Femur (tissue), 1 donor: ENCODE data around the gene TUBGCP4.
"Not testable (repeated sequence)": the region's sequence is repeated elsewhere in the genome, so short reads cannot be mapped to it uniquely, and the experiment has no call there.

Experiments
- DNase-seq: peaks from one replicate; pipeline ENCODE4 v3.0.0-alpha.2; 2017

TUBGCP4 gene, protein sequence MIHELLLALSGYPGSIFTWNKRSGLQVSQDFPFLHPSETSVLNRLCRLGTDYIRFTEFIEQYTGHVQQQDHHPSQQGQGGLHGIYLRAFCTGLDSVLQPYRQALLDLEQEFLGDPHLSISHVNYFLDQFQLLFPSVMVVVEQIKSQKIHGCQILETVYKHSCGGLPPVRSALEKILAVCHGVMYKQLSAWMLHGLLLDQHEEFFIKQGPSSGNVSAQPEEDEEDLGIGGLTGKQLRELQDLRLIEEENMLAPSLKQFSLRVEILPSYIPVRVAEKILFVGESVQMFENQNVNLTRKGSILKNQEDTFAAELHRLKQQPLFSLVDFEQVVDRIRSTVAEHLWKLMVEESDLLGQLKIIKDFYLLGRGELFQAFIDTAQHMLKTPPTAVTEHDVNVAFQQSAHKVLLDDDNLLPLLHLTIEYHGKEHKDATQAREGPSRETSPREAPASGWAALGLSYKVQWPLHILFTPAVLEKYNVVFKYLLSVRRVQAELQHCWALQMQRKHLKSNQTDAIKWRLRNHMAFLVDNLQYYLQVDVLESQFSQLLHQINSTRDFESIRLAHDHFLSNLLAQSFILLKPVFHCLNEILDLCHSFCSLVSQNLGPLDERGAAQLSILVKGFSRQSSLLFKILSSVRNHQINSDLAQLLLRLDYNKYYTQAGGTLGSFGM

DNA sequence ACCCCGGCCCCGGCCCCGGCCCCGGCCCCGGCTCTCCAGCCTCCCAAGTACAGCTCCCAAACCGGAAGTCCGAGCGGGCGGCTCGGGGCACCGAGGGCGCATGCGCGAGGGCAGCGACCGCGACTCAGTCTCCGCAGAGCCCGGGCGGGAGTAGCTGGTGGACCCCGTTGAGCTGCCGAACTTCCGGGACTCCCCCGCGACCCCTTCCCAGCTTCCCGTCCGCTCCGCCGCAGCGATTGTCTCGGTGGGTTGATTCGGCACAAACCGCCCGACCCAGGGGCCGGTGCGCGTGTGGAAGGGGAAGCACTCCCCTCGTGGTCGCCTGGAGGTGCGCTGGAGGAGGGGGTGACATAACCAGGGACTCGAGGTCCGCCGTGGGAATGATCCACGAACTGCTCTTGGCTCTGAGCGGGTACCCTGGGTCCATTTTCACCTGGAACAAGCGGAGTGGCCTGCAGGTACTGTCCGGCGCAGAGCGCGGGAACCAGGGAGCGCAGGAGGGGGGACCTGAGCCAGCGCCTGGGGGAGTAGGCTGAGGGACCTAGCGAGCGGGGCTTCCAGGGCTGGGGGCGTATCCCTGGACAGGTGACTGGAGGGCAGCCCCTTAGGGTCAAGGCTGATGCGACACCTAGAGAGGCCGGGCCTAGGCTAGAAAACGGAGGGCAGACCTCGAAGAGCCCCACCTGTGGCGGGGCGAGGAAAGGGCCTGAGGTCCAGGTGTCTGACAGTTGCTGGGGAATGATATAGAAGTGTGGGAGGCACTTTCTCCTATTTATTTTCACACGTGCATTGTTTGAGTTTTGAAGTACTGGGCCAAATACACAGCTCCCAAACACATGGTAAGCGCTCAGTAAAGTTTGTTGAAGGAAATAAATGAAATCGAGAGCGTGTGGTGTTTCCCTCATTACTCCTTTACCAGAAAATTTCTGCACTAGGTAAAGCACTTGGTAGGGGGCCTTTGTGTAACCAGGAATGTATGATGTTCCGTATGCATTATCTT, at the start of gene TUBGCP4, which contains the start of gene ZSCAN29:
Gene TUBGCP4 (plus strand): TSS at position 127 of the 1,000 bp plus-strand sequence. CDS start 254 bp downstream, at position 381.
Gene ZSCAN29 (minus strand): TSS at position 69 of the 1,000 bp plus-strand sequence. CDS start 1,130 bp downstream, outside the sequence.
- peak; percentile 92 for DNase-seq

DNA sequence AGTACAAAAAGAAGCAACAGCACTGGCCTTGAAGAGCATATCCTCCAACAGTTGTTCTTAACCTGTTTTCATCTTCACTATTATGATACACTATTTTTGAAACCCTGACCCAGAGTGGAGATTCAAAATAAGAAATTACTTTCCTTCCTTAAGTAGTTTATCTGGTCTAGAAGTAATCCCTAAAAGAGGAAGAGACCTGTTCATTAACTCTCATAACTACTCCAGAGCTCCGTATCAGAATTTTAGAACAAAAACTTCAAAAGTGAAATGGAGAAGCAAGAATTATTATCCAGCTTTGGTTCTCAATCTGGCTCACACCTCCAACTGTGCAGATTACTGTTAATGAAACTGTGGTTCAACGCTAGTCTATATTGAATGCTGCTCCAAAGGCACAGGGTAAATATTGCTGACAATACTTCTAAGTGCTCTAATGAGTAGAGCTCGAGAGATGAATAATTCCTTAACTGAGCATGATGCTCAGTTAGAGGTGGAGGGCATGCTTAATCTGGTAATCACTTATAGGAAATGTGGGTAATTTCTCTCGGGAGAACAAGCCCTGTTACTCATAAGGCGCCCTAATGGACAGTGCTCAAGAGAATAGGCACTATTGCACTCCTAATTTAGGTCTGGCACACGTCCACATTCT, 45.7 kb upstream of the TUBGCP4 start:
- DNase-seq: no peak

DNA sequence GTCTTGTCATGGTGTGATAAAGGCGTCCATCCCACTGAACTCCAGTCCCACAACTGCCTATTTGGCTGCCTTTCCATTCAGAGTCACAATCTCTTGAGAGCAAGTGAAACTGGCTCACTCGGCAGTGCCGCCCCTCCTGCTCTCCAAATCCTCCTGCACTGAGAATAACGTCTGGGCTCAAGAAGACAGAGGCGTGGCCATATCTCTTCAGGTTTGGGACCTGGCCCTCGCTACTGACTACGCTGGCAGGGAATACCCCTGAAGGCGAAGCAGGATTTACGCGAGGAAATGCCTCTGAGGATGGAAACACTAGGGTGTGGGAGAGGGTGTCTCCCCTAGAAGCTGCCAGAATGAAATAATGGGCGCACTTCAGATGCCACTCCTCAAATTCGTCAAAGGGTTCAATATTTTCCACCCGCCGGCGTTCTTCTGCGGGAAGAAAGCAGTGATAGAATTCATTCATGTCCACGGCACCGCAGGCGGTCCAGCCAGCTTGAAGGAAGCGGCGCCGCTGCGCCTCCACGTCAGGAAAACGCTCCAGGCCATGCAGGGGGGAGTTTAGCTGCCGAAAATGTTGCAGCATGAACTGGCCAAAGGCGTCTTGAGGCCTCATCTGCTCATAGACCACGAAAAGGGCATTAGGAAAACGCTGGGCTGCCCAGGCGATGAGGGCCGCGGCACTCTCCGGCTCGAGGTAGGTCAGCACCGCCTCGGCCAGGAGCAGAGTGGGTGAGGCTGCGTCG, 41.5 kb upstream of the TUBGCP4 start:
- peak; percentile 46 for DNase-seq

DNA sequence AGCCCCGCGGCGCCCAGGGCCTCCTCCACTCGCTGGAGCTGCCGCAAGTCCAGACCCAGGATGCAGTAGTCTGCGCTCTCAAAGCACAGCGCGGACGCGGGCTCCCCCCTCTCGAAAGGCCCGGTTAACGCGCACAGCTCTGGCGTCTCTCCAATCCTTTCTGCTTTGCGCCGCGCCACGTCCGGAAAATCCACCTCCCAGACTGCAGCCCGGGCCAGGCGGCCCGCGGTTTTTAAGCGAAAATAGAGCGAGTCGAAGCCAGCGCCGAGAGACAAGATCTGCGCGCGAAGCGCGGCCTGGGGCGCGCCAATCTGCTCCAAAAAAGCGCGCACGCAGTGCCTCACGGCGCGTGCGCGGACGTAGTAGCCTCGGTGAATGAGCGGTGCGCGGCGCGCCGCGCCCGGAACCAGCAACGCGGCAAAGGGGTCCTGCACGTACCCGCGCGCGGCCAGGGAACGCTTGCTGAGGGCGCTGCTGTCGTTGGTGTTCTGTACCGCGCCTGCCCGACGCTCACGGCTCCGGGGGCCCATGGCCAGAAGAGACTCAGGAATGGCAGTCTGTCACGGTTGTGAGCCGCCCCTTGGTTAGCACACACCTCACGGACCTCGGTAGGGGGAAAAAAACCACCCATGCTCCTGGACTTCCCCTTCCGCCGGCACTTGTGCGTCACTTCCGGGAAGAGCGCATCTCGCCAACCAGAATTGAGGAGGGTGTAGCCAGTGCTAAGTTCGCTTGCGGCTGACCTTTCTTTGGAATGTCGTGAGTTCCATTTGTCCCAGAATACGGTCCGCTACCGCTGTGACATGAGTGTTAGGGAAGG, 40.7 kb upstream of the TUBGCP4 start, which contains the start of gene LCMT2:
Gene LCMT2 (minus strand): TSS at position 614 of the 820 bp plus-strand sequence. CDS start 84 bp downstream, at position 530.
- DNase-seq: peak; percentile 97

DNA sequence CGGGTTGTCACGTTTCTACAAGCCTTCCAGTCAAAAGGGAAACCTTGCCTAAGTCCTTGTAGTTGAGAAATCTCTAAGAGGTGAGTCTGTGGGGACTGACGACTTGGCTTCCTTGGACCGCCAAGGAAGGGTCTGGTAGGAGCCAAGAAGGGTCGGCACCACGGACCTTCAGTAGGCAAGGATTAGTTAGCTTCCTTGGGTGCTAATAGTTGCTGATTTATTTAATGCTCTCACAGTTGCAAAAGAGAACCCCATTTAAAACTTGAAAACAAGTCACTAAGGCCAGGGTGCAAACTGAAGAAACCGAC, 40.2 kb upstream of the TUBGCP4 start:
- DNase-seq: no peak

DNA sequence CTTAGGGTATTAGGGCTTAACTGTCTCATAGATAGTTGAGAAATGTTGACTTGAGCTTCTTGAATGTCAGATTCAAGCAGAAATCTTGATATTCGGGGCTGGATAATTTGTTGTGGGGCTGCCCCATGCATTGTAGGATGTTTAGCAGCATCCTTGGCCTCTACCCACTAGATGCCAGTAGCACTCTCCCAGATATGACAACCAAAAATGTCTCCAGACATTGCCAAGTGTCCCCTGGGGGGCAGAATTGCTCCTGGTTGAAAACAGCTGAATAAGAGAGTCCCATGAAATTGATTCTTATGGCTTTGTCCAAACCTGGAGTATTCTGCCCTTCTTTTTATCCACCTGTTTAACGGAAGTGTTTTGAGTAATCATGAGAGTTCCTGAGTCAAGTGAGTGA, 24.6 kb upstream of the TUBGCP4 start:
- DNase-seq: no peak

DNA sequence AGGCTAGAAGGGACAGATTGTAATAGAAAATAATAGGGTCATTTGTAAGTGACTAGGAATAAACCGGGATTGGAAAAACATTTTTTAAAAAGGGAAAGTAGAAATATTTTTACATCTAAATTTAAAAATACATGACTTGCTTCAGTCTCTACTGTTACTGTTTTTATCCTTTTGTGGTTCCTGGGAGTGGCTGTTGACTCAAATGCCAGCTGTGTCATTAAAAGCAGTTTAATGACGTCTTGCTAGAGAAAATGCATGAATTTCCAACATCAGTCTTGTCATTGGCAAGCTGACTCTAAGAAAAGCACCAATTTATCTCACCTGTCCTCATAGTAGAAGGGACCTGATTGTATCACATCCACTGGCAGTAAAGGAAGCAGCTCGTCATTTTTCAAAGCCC, 23.8 kb upstream of the TUBGCP4 start:
- no peak for DNase-seq

DNA sequence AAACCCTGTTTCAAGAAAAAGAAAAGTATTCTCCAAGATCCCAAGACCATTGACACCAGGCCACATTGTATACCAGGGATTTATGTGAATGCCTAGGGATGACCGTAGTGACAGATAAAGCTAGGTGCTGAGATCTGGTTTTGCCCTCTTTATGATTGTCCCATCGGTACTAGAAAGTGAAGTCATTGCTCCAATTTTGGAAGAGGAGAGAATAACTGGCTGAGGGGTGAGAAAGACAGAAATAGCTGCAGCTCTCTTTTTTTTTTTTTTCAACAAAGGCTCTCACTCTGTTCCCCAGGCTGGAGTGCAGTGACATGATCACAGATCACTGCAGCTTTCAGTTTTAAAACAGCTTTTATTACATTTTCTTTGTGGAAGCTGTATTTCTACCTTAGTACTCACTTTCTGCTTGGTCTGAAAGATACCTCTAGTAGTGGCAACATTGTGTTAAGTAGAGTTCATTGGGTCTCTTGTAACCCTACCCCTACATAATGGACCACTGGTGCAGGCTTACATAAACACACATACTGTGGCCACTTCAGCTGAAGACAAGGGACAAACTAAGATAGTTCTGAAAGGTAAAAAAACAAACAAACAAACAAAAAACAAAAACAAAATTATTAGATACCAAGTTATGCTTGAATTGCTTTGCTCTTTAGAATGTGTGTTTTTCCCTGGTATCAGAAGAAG, 18.1 kb upstream of the TUBGCP4 start:
- DNase-seq: no peak

DNA sequence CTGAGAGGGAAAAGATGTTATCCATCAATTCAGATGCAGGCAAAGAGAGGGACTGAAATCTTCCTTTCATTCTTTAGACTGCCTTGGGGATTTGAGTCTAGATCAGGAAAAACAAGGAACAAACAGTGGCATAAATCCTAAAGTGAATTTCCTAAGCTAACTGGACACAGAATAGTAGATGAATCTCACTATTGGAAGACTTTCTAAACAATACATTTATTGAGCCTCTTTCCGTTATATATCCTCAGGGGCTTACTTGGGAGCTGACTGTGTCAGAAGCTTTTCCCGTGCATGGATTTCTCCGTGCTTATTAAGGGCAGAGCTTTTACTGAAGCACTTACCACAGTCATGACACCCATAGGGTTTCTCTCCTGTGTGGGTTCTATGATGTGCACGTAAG, 10.1 kb upstream of the TUBGCP4 start:
- DNase-seq: no peak

DNA sequence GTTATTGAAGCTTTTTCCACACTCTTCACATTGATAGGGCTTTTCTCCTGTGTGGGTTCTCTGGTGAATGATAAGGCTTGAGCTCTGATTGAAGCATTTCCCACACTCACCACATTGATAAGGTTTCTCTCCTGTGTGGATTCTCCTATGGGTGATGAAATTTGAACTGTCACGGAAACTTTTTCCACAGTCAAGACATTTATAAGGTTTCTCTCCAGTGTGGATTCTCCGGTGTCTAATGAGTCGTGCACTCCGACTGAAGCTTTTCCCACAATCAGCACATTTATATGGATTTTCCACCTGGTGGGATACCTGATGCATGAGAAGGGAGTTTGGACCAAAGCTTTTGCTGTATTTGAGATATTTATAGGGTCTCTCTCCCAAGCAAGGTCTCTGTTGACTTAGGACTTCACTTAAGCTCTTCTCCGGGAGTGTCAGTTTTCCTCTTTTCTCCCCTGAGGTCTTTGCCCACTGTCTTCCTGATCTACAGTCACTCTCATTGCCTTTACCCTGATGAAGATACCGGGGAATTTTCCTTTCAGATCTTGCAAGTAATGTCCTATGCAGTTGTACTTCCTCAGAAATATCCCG, 9.5 kb upstream of the TUBGCP4 start:
- DNase-seq: no peak

DNA sequence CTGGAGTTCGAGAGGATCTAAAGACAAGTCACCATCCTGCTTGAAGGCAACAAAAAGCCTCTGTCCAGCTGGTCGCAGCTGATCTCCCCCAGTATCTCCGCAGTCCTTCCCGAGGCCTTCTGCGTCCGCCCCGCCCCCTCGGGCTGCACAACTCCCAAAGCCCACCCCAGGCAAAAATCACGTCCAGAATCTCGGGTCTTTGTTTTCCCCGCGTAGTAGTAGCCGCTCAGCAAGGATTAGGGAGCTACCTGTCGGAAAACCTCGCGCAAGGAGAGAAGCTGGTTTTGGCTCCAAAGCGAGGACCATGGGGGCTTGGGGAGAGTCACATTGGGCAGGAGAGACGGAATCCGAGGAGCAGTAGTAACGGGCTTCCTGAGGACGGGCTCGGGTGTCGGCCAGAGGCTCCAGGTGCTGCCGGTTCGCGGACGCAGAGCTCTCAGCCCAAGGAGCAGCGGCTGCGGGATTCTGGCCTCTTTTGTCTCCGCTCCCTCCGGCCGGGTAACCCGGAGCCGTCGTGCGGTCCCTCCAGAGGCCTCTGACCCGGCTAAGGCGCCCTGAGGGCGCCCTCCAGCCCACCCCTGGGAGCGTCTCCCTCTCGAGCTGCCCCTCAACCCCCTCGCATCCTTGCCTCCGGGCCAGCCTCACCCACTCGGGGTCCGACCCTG, 459 bp upstream of the TUBGCP4 start:
- peak; percentile 48 for DNase-seq

DNA sequence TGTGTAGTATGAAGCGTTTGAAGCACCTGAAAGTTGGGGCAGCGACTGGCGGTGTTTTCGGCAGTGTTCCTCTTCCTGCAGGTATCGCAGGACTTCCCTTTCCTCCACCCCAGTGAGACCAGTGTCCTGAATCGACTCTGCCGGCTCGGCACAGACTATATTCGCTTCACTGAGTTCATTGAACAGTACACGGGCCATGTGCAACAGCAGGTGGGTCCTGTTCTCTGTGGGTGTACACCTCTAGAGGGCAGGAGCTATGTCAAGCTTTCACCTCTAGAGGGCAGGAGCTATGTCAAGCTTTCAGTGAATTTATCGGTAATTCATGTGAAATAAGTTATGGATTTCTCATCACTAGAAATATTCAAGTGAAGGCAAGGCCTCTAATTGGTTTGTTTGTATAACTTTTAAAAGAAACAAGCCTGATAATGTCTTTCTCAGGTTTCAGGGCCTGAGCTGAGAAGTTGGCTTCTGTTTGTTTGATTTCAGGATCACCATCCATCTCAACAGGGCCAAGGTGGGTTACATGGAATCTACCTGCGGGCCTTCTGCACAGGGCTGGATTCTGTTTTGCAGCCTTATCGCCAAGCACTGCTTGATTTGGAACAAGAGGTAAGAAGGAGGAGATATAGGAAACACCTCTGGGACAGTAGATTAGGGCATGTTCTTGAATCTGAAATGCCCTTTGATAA, 5.3 kb downstream of the TUBGCP4 start:
- peak; percentile 23 for DNase-seq

DNA sequence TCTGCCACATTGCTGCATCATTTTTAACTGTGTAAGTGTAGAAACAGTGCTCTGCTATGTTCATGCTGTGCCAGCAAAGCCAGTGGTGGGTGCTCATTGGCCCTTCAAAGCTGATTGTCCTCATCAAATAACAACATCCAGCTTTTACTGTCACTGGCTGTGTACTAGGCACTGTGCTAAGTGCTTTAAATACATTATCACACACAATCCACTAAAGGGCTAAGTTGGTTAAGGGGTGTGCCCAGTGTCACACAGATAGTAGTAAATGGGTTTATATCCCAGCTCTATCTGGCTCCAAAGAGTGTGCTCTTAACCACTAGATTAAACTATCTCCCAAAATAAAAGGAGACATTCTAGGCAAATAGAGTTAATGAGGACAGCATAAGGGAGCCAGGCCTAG, 7.7 kb downstream of the TUBGCP4 start:
- DNase-seq: no peak

DNA sequence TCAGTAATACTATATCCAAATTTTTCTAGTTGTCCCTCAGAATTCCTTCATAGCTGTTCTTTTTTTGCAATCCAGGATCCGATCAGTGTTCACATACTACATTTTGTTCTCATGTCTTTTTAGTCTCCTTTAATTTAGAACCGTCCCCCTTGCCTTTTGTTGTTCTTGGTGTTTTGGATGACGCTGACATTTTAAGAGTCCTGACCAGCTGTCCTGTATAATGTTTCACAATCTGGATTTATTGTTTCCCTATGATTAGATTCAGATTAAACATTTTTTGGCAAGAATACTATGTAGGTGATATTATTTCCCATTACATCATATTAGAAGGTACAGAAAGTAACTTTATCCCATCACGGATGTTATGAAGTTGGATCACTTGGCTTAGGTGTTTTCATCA, 11.4 kb downstream of the TUBGCP4 start:
- DNase-seq: no peak

DNA sequence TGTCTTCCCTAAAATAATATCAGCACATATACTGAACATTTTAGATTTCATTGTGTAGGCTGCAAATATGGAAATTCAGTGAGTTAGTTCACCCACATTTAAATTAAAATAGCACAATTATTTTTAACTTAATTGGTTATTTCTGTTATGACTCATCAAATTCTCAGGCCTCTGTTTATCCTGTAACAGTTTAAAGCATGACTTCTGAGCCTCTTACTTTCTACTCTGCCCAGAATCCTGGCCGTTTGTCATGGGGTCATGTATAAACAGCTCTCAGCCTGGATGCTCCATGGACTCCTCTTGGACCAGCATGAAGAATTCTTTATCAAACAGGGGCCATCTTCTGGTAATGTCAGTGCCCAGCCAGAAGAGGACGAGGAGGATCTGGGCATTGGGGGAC, 12.2 kb downstream of the TUBGCP4 start:
- no peak for DNase-seq

DNA sequence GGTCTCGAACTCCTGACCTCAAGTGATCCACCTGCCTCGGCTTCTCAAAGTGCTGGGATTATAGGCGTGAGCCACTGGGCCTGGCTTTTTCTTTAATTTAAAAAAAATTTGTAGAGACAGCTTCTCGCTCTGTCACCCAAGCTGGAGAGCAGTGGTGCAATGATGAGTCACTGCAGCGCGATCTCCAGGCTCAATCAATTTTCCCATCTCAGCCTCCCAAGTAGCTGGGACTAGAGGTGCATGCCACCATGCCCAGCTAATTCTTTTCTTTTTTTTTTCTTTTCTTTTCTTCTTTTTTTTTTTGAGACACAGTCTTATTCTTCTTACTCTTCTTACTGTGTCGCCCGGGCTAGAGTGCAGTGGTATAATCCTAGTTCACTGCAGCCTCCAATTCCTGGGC, 19.8 kb downstream of the TUBGCP4 start:
- DNase-seq: no peak

DNA sequence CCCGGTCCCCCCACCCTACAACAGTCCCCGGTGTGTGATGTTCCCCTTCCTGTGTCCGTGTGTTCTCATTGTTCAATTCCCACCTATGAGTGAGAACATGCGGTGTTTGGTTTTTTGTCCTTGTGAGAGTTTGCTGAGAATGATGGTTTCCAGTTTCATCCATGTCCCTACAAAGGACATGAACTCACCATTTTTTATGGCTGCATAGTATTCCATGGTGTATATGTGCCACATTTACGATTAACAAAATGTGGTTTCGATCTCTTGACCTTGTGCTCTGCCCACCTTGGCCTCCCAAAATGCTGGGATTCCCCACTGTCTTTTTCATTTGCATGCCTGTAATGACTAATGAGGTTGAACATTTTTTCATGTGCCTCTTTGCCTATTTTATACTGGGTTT, 22.7 kb downstream of the TUBGCP4 start:
- not testable (repeated sequence) for DNase-seq

DNA sequence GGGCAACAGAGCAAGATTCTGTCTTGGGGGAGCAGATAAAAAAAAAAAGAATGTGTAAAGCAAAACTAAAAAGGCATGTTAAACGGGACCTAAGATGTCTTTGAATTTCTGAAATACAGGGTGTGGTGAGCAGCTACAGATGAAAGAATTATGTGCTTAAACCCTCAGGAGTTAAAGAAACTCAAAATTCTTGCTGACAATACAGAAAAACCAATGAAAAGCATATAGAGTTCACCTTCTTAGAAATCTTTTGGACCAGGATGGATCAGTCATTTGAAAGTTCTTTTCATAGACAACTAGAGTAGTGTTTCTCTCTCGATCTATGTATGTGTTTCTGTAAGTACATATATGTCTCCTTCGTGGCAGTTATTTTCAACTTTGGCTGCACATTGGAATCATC, 31.4 kb downstream of the TUBGCP4 start:
- no peak for DNase-seq

DNA sequence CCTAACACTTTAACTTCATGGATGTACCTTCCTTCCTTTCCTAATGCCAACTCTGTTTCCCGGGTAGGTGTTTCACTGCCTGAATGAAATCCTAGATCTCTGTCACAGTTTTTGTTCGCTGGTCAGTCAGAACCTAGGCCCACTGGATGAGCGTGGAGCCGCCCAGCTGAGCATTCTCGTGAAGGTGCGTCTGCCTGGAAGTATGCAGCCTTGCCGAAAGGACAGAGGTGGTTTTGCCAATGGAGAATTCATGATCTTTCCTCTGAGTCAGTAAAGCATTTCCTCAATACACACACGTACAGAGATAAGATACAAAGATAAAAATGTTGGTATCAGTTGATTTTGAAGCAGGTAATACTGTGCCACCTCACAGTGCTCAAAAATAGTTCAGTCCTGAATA, 32.7 kb downstream of the TUBGCP4 start:
- no peak for DNase-seq
